ENCODE data around the gene FADS1. TPM values are rescaled to one million over a fixed set of nuclear protein-coding genes. Genes with fewer than 3 reads are reported as not detected.

The FADS1 gene
- total and polyA plus RNA-seq, 2 donors (not counting 1 experiment from before 2014, with no cell fraction given), result 173 to 208 TPM

- Histone ChIP-seq H3K9me3 (ENCODE audit: control insufficient read depth, insufficient read depth, low read depth, low read length) (no peaks in the 10 kb centered on the region), H2AFZ (ENCODE audit: low read length) (no peak overlapping the region), H3K27ac (ENCODE audit: insufficient read depth, low read length) (no peak overlapping the region), H4K20me1 (ENCODE audit: control insufficient read depth, extremely low read depth, insufficient read depth, low read length) (no peaks in the 10 kb centered on the region), H3K27me3 (ENCODE audit: control insufficient read depth, insufficient read depth, low read length) (no peaks in the 10 kb centered on the region), H3K4me1 (ENCODE audit: control insufficient read depth, extremely low read depth, insufficient read depth, low read length) (no peaks in the 10 kb centered on the region), H3K9ac (ENCODE audit: insufficient read depth, low read length) (no peak overlapping the region), H3K4me2 (ENCODE audit: extremely low read depth, insufficient read depth, low read length) (no peak overlapping the region), H3K79me2 (ENCODE audit: control insufficient read depth, insufficient read depth, low read length) (no peaks in the 10 kb centered on the region), H3K36me3 (ENCODE audit: control insufficient read depth, insufficient read depth, low read length) (peaks cover 61% of the 10 kb centered on the region), H3K4me3 (replicated peaks in 1 of 4; ENCODE audit: control extremely low read depth in 1 of 4, insufficient read depth in 1 of 4, low read depth in 3 of 4, low read length in 4 of 4) (no peak overlapping the region)
- no peak for DNase-seq (ENCODE audit: low read depth in 2 of 2)
- TF ChIP-seq CTCF (conservative IDR thresholded peaks at IDR 0.05 in 1 of 2, IDR thresholded peaks at IDR 0.05 in 1 of 2; ENCODE audit: low read depth in 1 of 2, low read length in 2 of 2) (no peak), EZH2 (IDR thresholded peaks at IDR 0.05; ENCODE audit: low read length, missing control alignments) (no peak)
These were observed 38.3 kb upstream of the FADS1 start for GRCh38 chr11:61854966-61855714.

- H3K36me3 ChIP-seq (ENCODE audit: control insufficient read depth, insufficient read depth, low read length), result peaks cover 57% of the 10 kb centered on the region
- no peak for TF ChIP-seq EZH2 (IDR thresholded peaks at IDR 0.05; ENCODE audit: low read length, missing control alignments)
- no peak for TF ChIP-seq CTCF (conservative IDR thresholded peaks at IDR 0.05 in 1 of 2, IDR thresholded peaks at IDR 0.05 in 1 of 2; ENCODE audit: low read depth in 1 of 2, low read length in 2 of 2)
- H3K27me3 ChIP-seq (ENCODE audit: control insufficient read depth, insufficient read depth, low read length), result no peaks in the 10 kb centered on the region
- no peak overlapping the region for H2AFZ ChIP-seq (ENCODE audit: low read length)
- DNase-seq (ENCODE audit: low read depth in 2 of 2), result no peak
- H3K4me3 ChIP-seq (replicated peaks in 1 of 4; ENCODE audit: control extremely low read depth in 1 of 4, insufficient read depth in 1 of 4, low read depth in 3 of 4, low read length in 4 of 4), result no peak overlapping the region
- no peaks in the 10 kb centered on the region for H3K4me1 ChIP-seq (ENCODE audit: control insufficient read depth, extremely low read depth, insufficient read depth, low read length)
- H4K20me1 ChIP-seq (ENCODE audit: control insufficient read depth, extremely low read depth, insufficient read depth, low read length), result no peaks in the 10 kb centered on the region
- H3K27ac ChIP-seq (ENCODE audit: insufficient read depth, low read length), result no peak overlapping the region
- H3K79me2 ChIP-seq (ENCODE audit: control insufficient read depth, insufficient read depth, low read length), result no peaks in the 10 kb centered on the region
- H3K9me3 ChIP-seq (ENCODE audit: control insufficient read depth, insufficient read depth, low read depth, low read length), result no peaks in the 10 kb centered on the region
- H3K9ac ChIP-seq (ENCODE audit: insufficient read depth, low read length), result no peak overlapping the region
- H3K4me2 ChIP-seq (ENCODE audit: extremely low read depth, insufficient read depth, low read length), result no peak overlapping the region
These were observed 37.5 kb upstream of the FADS1 start for GRCh38 chr11:61854206-61854895.

- H3K27ac ChIP-seq (ENCODE audit: insufficient read depth, low read length), result no peak overlapping the region
- no peaks in the 10 kb centered on the region for H3K4me1 ChIP-seq (ENCODE audit: control insufficient read depth, extremely low read depth, insufficient read depth, low read length)
- no peak for TF ChIP-seq CTCF (conservative IDR thresholded peaks at IDR 0.05 in 1 of 2, IDR thresholded peaks at IDR 0.05 in 1 of 2; ENCODE audit: low read depth in 1 of 2, low read length in 2 of 2)
- TF ChIP-seq EZH2 (IDR thresholded peaks at IDR 0.05; ENCODE audit: low read length, missing control alignments), result no peak
- no peak overlapping the region for H3K4me2 ChIP-seq (ENCODE audit: extremely low read depth, insufficient read depth, low read length)
- H4K20me1 ChIP-seq (ENCODE audit: control insufficient read depth, extremely low read depth, insufficient read depth, low read length), result no peaks in the 10 kb centered on the region
- no peak overlapping the region for H3K9ac ChIP-seq (ENCODE audit: insufficient read depth, low read length)
- no peaks in the 10 kb centered on the region for H3K9me3 ChIP-seq (ENCODE audit: control insufficient read depth, insufficient read depth, low read depth, low read length)
- H3K79me2 ChIP-seq (ENCODE audit: control insufficient read depth, insufficient read depth, low read length), result no peaks in the 10 kb centered on the region
- no peaks in the 10 kb centered on the region for H3K27me3 ChIP-seq (ENCODE audit: control insufficient read depth, insufficient read depth, low read length)
- DNase-seq (ENCODE audit: low read depth in 2 of 2), result no peak
- no peak overlapping the region for H3K4me3 ChIP-seq (replicated peaks in 1 of 4; ENCODE audit: control extremely low read depth in 1 of 4, insufficient read depth in 1 of 4, low read depth in 3 of 4, low read length in 4 of 4)
- peaks cover 57% of the 10 kb centered on the region for H3K36me3 ChIP-seq (ENCODE audit: control insufficient read depth, insufficient read depth, low read length)
- H2AFZ ChIP-seq (ENCODE audit: low read length), result no peak overlapping the region
These were observed 36.9 kb upstream of the FADS1 start for GRCh38 chr11:61853698-61854169.
